Head of caudate nucleus (tissue), 42 donors: ENCODE results near the gene IL2RA.
A peak's percentile ranks its signal among the peaks of the same experiment; 100 is the strongest.
"Not testable (repeated sequence)": the region's sequence is repeated elsewhere in the genome, so short reads cannot be mapped to it uniquely, and the experiment has no call there.

ENCODE experiments used
- DNase-seq, 42 donors: peaks; one replicate each; pipeline versions ENCODE4 v3.0.0 to v3.0.0-alpha.2; 2020 to 2021; ENCODE audit warnings: mixed read lengths in 7 of 42
- intact Hi-C: fragments of 100-400 bp; cut with DNase I; formaldehyde crosslinking; loops from one replicate; pipeline ENCODE4 v1.15.0; 2022

The IL2RA gene

GRCh38 chr10:6062101-6062771 is at the start of gene IL2RA:
Gene IL2RA, minus strand, starts transcription at chr10:6062367. Its CDS starts 216 bp downstream, at chr10:6062151.
- intact Hi-C loops, result no loop called here
- peak in 2 of 42 donors; percentile 28 to 35 for DNase-seq

GRCh38 chr10:6110136-6110535 is 48.0 kb upstream of the IL2RA start:
- DNase-seq, result peak in 1 of 42 donors; percentile 9
- intact Hi-C loops, result loop anchor here (5.0 kb wide), 3 partner anchors 42 to 292 kb away; partner anchors contain the start of gene PFKFB3

- intact Hi-C loops, result no loop called here
- peak in 1 of 42 donors; percentile 28 for DNase-seq
These were observed 47.2 kb upstream of the IL2RA start for GRCh38 chr10:6109444-6109775.

GRCh38 chr10:6108631-6109443 is 46.7 kb upstream of the IL2RA start:
- intact Hi-C loops, result no loop called here
- DNase-seq, result peak in 3 of 42 donors; percentile 29 to 60 (median 51)

- peak in 1 of 42 donors; percentile 19 for DNase-seq
- intact Hi-C loops, result no loop called here
These were observed 45.9 kb upstream of the IL2RA start for GRCh38 chr10:6108072-6108471.

- intact Hi-C loops, result not testable (repeated sequence)
- peak in 1 of 42 donors; percentile 30 for DNase-seq
These were observed 45.4 kb upstream of the IL2RA start for GRCh38 chr10:6107616-6108015.

GRCh38 chr10:6103591-6103990 is 41.4 kb upstream of the IL2RA start:
- intact Hi-C loops, result no loop called here
- DNase-seq, result no peak

GRCh38 chr10:6102128-6102527 is 40.0 kb upstream of the IL2RA start:
- intact Hi-C loops, result no loop called here
- DNase-seq, result peak in 1 of 42 donors; percentile 13

GRCh38 chr10:6101181-6101580 is 39.0 kb upstream of the IL2RA start:
- intact Hi-C loops, result no loop called here
- DNase-seq, result peak in 1 of 42 donors; percentile 6

- intact Hi-C loops, result no loop called here
- DNase-seq, result no peak
These were observed 38.2 kb upstream of the IL2RA start for GRCh38 chr10:6100370-6100769.

GRCh38 chr10:6098156-6098555 is 36.0 kb upstream of the IL2RA start:
- no peak for DNase-seq
- intact Hi-C loops, result no loop called here

GRCh38 chr10:6097063-6097462 is 34.9 kb upstream of the IL2RA start:
- intact Hi-C loops, result no loop called here
- DNase-seq, result peak in 1 of 42 donors; percentile 25

- DNase-seq, result peak in 16 of 42 donors; percentile 11 to 55 (median 43)
- intact Hi-C loops, result no loop called here
These were observed 33.8 kb upstream of the IL2RA start for GRCh38 chr10:6095810-6096570.

GRCh38 chr10:6092731-6093130 is 30.6 kb upstream of the IL2RA start:
- DNase-seq, result peak in 1 of 42 donors; percentile 15
- intact Hi-C loops, result no loop called here

GRCh38 chr10:6091630-6092029 is 29.5 kb upstream of the IL2RA start:
- DNase-seq, result peak in 1 of 42 donors; percentile 35
- intact Hi-C loops, result no loop called here

GRCh38 chr10:6089334-6090219 is 27.4 kb upstream of the IL2RA start:
- intact Hi-C loops, result loop anchor here (5.0 to 10.0 kb wide), 2 partner anchors 73 to 75 kb away; no protein-coding TSS in a partner anchor
- DNase-seq, result peak in 9 of 42 donors; percentile 9 to 44 (median 21)

- intact Hi-C loops, result loop anchor here (5.0 to 10.0 kb wide), 2 partner anchors 73 to 74 kb away; no protein-coding TSS in a partner anchor
- DNase-seq, result peak; percentile 86 to 97 (median 93)
These were observed 26.7 kb upstream of the IL2RA start, which contains the start of gene RBM17 for GRCh38 chr10:6088721-6089333. Gene RBM17, plus strand, starts transcription at chr10:6089034. Its CDS starts 8,032 bp downstream, at chr10:6097066.
